Trophoblast cell (in vitro differentiated cells and primary cell): ENCODE data around the gene MTCL3.

Source experiments
- DNase-seq, 2 donors: peaks; one replicate each; pipeline ENCODE4 v3.0.0-alpha.2; 2016
- H2AFZ ChIP-seq: 2 replicates; pipeline ENCODE4 v1.6.1; 2013; ENCODE audit warnings: low read length, moderate library complexity, mild to moderate bottlenecking; ENCODE audit not compliant: insufficient read depth, poor library complexity
- H2AK5ac ChIP-seq: 2 replicates; pipeline ENCODE4 v1.6.1; 2013; ENCODE audit warnings: mild to moderate bottlenecking, low read length
- H2BK120ac ChIP-seq: 2 replicates; pipeline ENCODE4 v1.6.1; 2013; ENCODE audit warnings: low read length, mild to moderate bottlenecking, moderate library complexity; ENCODE audit not compliant: insufficient read depth, poor library complexity
- H2BK12ac ChIP-seq: 2 replicates; pipeline ENCODE4 v1.6.1; 2013; ENCODE audit warnings: mild to moderate bottlenecking, low read length, moderate library complexity
- H2BK5ac ChIP-seq: 2 replicates; pipeline ENCODE4 v1.6.1; 2013; ENCODE audit warnings: low read length, low read depth, moderate library complexity, mild to moderate bottlenecking; ENCODE audit not compliant: poor library complexity
- H3K14ac ChIP-seq: 2 replicates; pipeline ENCODE4 v1.6.1; 2013; ENCODE audit warnings: mild to moderate bottlenecking, low read length
- H3K18ac ChIP-seq: 2 replicates; pipeline ENCODE4 v1.6.1; 2013; ENCODE audit warnings: mild to moderate bottlenecking, low read length
- H3K23ac ChIP-seq: 2 replicates; pipeline ENCODE4 v1.6.1; 2013; ENCODE audit warnings: low read length
- H3K27ac ChIP-seq: 2 replicates; pipeline ENCODE4 v1.5.1; 2013; ENCODE audit warnings: low read depth, mild to moderate bottlenecking, inconsistent platforms, low read length, moderate library complexity
- H3K27me3 ChIP-seq: 2 replicates; pipeline ENCODE4 v1.6.1; 2013; ENCODE audit warnings: inconsistent platforms, mild to moderate bottlenecking, low read length, moderate library complexity; ENCODE audit not compliant: insufficient read depth
- H3K36me3 ChIP-seq, 2 experiments: 1 replicate in 1 of 2; 2 replicates in 1 of 2; pipeline ENCODE4 v1.6.1; 2013; ENCODE audit warnings: low read length in 2 of 2, mild to moderate bottlenecking in 2 of 2, moderate library complexity in 1 of 2; ENCODE audit not compliant: insufficient read depth in 2 of 2, control insufficient read depth in 1 of 2
- H3K4ac ChIP-seq: 2 replicates; pipeline ENCODE4 v1.6.1; 2013; ENCODE audit warnings: low read depth, mild to moderate bottlenecking, low read length, moderate library complexity
- H3K4me1 ChIP-seq, 2 experiments: 1 replicate in 1 of 2; 2 replicates in 1 of 2; pipeline ENCODE4 v1.6.1; 2013; ENCODE audit warnings: low read length in 2 of 2, mild to moderate bottlenecking in 2 of 2, moderate library complexity in 1 of 2; ENCODE audit not compliant: insufficient read depth in 2 of 2, control insufficient read depth in 1 of 2
- H3K4me2 ChIP-seq: 2 replicates; pipeline ENCODE4 v1.6.1; 2013; ENCODE audit warnings: inconsistent platforms, mild to moderate bottlenecking, low read length, moderate library complexity
- H3K4me3 ChIP-seq: 2 replicates; pipeline ENCODE4 v1.5.1; 2013; ENCODE audit warnings: mild to moderate bottlenecking, low read depth, low read length, inconsistent platforms
- H3K79me1 ChIP-seq: one replicate; pipeline ENCODE4 v1.6.1; 2013; ENCODE audit warnings: low read length
- H3K79me2 ChIP-seq: 2 replicates; pipeline ENCODE4 v1.6.1; 2013; ENCODE audit warnings: low read length, mild to moderate bottlenecking; ENCODE audit not compliant: control insufficient read depth, insufficient read depth, poor library complexity
- H3K9ac ChIP-seq: 2 replicates; pipeline ENCODE4 v1.6.1; 2013; ENCODE audit warnings: mild to moderate bottlenecking, low read length
- H3K9me3 ChIP-seq: 2 replicates; pipeline ENCODE4 v1.6.1; 2013; ENCODE audit warnings: low read depth, mild to moderate bottlenecking, control low read depth, inconsistent platforms, low read length; ENCODE audit not compliant: insufficient read depth
- H4K12ac ChIP-seq: 2 replicates; pipeline ENCODE4 v1.6.1; 2013; ENCODE audit warnings: low read depth, mild to moderate bottlenecking, low read length, moderate library complexity
- H4K8ac ChIP-seq: 2 replicates; pipeline ENCODE4 v1.6.1; 2013; ENCODE audit warnings: low read depth, mild to moderate bottlenecking, low read length, moderate library complexity
- H4K91ac ChIP-seq: one replicate; pipeline ENCODE4 v1.6.1; 2013; ENCODE audit warnings: low read depth, mild to moderate bottlenecking, low read length, moderate library complexity
- WGBS: extraction: QIAGEN DNeasy Blood & Tissue Kit; methylation state at CpG from one replicate; pipeline ENCODE4 v1.1.7; 2013; ENCODE audit warnings: missing lambda C conversion rate; ENCODE audit not compliant: insufficient read length, insufficient coverage; ENCODE audit errors: extremely low coverage; 5-methylcytosine and 5-hydroxymethylcytosine counted together

MTCL3 gene

DNA sequence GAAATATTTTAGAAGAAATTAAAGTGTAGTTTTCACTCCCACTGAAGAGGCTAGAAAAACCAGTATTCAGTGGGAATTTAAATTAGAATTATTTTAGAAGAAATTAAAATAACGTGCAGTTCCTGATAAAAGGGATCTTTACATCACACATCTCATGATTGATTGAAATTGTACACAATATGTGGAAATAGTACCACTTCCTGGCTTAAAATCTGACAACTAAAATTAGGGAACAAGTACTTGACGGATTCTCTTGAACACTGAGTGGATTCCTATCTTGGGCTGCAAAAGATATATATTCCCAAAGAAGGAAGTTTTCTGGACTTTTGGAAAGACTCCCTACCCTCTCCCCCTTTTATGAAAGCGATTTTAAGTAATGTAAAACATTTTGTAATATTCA, 14.6 kb upstream of the MTCL3 start:
- Histone ChIP-seq H2BK5ac (no peak overlapping the region), H3K23ac (no peak overlapping the region), H2AK5ac (no peak overlapping the region), H3K79me2 (no peaks in the 10 kb centered on the region), H3K14ac (no peak overlapping the region), H3K4me1 (no peaks in the 10 kb centered on the region), H3K4ac (no peak overlapping the region), H4K8ac (no peak overlapping the region), H2BK120ac (no peak overlapping the region), H3K27ac (no peak overlapping the region), H3K4me2 (no peak overlapping the region), H3K79me1 (no peaks in the 10 kb centered on the region), H3K36me3 (no peaks in the 10 kb centered on the region), H4K91ac (no peak overlapping the region), H3K9ac (no peak overlapping the region), H3K18ac (no peak overlapping the region), H2AFZ (no peak overlapping the region), H2BK12ac (no peak overlapping the region), H3K27me3 (no peaks in the 10 kb centered on the region), H4K12ac (no peak overlapping the region), H3K4me3 (no peak overlapping the region), H3K9me3 (no peaks in the 10 kb centered on the region)
- no CpG with 5 or more reads among the region's 3 CpGs for WGBS
- no peak for DNase-seq

DNA sequence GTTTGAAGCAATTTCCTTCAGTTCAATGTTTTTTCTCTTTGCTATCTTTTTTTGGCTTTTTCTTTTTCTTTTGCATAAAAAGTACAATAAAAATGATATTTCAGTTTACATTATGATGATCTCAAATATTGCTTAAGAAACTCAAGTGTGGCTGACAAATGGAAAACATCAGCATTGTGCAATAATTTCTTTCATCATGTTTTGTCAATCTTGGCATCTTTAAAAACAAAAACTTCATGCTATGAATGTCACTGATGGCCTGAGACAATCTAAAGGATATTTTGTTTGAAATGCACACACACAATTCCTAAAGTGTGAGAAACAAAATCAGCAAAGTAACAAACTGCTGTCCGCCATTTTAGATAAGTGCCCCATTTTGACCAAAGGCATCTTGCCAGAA, 13.9 kb upstream of the MTCL3 start:
- Histone ChIP-seq H3K4me2 (no peak overlapping the region), H3K4ac (no peak overlapping the region), H2BK120ac (no peak overlapping the region), H2BK5ac (no peak overlapping the region), H2AK5ac (no peak overlapping the region), H3K4me3 (no peak overlapping the region), H3K36me3 (no peaks in the 10 kb centered on the region), H3K79me2 (no peaks in the 10 kb centered on the region), H3K4me1 (no peaks in the 10 kb centered on the region), H4K12ac (no peak overlapping the region), H3K9me3 (no peaks in the 10 kb centered on the region), H3K23ac (no peak overlapping the region), H2AFZ (no peak overlapping the region), H2BK12ac (no peak overlapping the region), H3K27ac (no peak overlapping the region), H4K91ac (no peak overlapping the region), H3K18ac (no peak overlapping the region), H3K9ac (no peak overlapping the region), H3K14ac (no peak overlapping the region), H4K8ac (no peak overlapping the region), H3K27me3 (no peaks in the 10 kb centered on the region), H3K79me1 (no peaks in the 10 kb centered on the region)
- DNase-seq, result no peak
- no CpG with 5 or more reads among the region's 1 CpG for WGBS

DNA sequence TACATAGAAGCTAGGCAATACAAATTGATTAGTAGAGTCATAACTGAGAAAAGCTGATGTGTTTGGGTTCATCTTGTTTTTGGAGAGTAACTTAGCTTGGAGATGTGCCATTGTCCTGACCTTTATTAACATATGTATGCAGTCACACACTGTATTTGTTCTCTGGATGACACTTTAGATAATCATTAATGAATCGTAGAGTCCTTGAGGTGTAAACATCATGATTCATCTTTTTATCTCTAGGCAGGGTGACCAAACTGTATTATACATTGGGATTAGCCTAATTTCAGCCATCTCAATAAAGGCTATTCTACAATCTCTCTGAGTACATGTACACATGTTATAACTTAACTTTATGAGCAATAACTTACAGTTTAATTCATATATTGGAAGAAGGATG, 3.6 kb upstream of the MTCL3 start:
- no peak overlapping the region for H3K4me2 ChIP-seq
- H2BK5ac ChIP-seq, result no peak overlapping the region
- no peak overlapping the region for H3K14ac ChIP-seq
- no peak overlapping the region for H3K9ac ChIP-seq
- no peak overlapping the region for H2BK12ac ChIP-seq
- H3K4me1 ChIP-seq, result peaks cover 0 to 2% of the 10 kb centered on the region in 2 experiments
- H3K36me3 ChIP-seq, result no peaks in the 10 kb centered on the region
- no peak overlapping the region for H3K4me3 ChIP-seq
- H3K18ac ChIP-seq, result no peak overlapping the region
- no peak overlapping the region for H4K12ac ChIP-seq
- H2AK5ac ChIP-seq, result no peak overlapping the region
- no peaks in the 10 kb centered on the region for H3K79me2 ChIP-seq
- no peak overlapping the region for H3K23ac ChIP-seq
- no peaks in the 10 kb centered on the region for H3K79me1 ChIP-seq
- H2BK120ac ChIP-seq, result no peak overlapping the region
- no peak overlapping the region for H4K8ac ChIP-seq
- no peak for DNase-seq
- peaks cover 14% of the 10 kb centered on the region for H3K27me3 ChIP-seq
- no peak overlapping the region for H3K4ac ChIP-seq
- H4K91ac ChIP-seq, result no peak overlapping the region
- H2AFZ ChIP-seq, result no peak overlapping the region
- no peak overlapping the region for H3K27ac ChIP-seq
- WGBS, result no CpG with 5 or more reads among the region's 1 CpG
- no peaks in the 10 kb centered on the region for H3K9me3 ChIP-seq

DNA sequence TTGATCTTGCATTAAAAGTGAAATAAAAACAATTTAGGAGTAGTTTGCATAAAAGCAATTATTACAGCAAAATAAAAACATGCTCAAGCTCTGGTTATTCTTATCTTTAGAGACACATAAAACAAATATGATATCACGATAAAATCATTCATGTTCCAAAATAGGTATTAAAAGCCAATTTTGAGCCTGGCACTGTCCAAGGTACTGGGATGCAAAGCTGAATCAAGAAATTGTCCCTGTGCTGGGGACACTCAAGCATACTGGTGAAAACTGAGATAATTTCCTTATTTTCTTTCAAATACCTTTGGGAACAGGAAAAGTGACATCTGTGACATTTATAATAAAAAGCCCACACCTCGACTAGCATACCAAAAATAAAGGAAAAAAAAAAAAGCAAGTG, 931 bp upstream of the MTCL3 start:
- Histone ChIP-seq H3K36me3 (no peaks in the 10 kb centered on the region), H3K79me1 (no peaks in the 10 kb centered on the region), H3K9me3 (no peaks in the 10 kb centered on the region), H3K4ac (no peak overlapping the region), H4K12ac (no peak overlapping the region), H3K27me3 (peaks cover 26% of the 10 kb centered on the region), H2BK12ac (no peak overlapping the region), H4K91ac (no peak overlapping the region), H2BK120ac (no peak overlapping the region), H2AK5ac (no peak overlapping the region), H3K9ac (no peak overlapping the region), H3K79me2 (no peaks in the 10 kb centered on the region), H3K23ac (no peak overlapping the region), H3K14ac (no peak overlapping the region), H3K27ac (no peak overlapping the region), H3K4me3 (no peak overlapping the region), H2AFZ (no peak overlapping the region), H3K18ac (no peak overlapping the region), H4K8ac (no peak overlapping the region), H3K4me1 (peaks cover 6 to 9% of the 10 kb centered on the region in 2 experiments), H2BK5ac (no peak overlapping the region), H3K4me2 (no peak overlapping the region)
- DNase-seq, result peak in 1 of 2 donors; percentile 13
- no CpG with 5 or more reads among the region's 2 CpGs for WGBS
